IMR-90 (cell line): ENCODE measurements around the gene POMT2. TPM values are rescaled to one million over a fixed set of nuclear protein-coding genes. Genes with fewer than 3 reads are reported as not detected.

ENCODE experiments used
- ATAC-seq: fragments of 200-7000 bp; cut with Tn5 transposase; 2 replicates; pipeline ENCODE4 v1.9.1; 2020; ENCODE audit warnings: low read depth, mild to moderate bottlenecking, moderate library complexity
- BruUV-seq: library from RNA; stranded (reverse); fragments of 400-500 nt; replicated peaks from 2 replicates; lab custom pipeline; 2021; lab: Mats Ljungman, UMichigan
- CTCF ChIA-PET: fragments of 300-600 bp; formaldehyde crosslinking; extraction: SDS; loops from one replicate; lab custom pipeline; 2021; ENCODE audit warnings: antibody characterized with exemption; lab: Yijun Ruan, JAX
- POLR2A ChIA-PET: fragments of 300-600 bp; sonication (Branson Sonifier 250); formaldehyde crosslinking; loops from one replicate; lab custom pipeline; 2022; ENCODE audit warnings: antibody characterized with exemption; ENCODE audit not compliant: unreplicated experiment; lab: Charles Lee
- DNase-seq: peaks from one replicate; pipeline ENCODE4 v3.0.0; 2013
- H2AFZ ChIP-seq: replicated peaks from 2 replicates; pipeline ENCODE3; 2013; ENCODE audit warnings: low read length, mild to moderate bottlenecking; ENCODE audit not compliant: poor library complexity
- H2AK5ac ChIP-seq: 2 replicates; pipeline ENCODE4 v1.6.1; 2013; ENCODE audit warnings: low read depth, low read length, inconsistent platforms
- H2AK9ac ChIP-seq: replicated peaks from 2 replicates; pipeline ENCODE3; 2013; ENCODE audit warnings: mild to moderate bottlenecking, low read depth, low read length, moderate library complexity; ENCODE audit not compliant: poor library complexity
- H2BK120ac ChIP-seq: 2 replicates; pipeline ENCODE4 v1.6.1; 2013; ENCODE audit warnings: low read depth, low read length, inconsistent platforms
- H2BK15ac ChIP-seq: 3 replicates; pipeline ENCODE4 v1.6.1; 2013; ENCODE audit warnings: low read depth, low read length, inconsistent platforms
- H2BK20ac ChIP-seq: 2 replicates; pipeline ENCODE4 v1.6.1; 2013; ENCODE audit warnings: low read depth, mild to moderate bottlenecking, inconsistent platforms, low read length, moderate library complexity
- H2BK5ac ChIP-seq: 2 replicates; pipeline ENCODE4 v1.6.1; 2013; ENCODE audit warnings: mild to moderate bottlenecking, low read depth, low read length, inconsistent platforms; ENCODE audit not compliant: poor library complexity, severe bottlenecking
- H3K14ac ChIP-seq: replicated peaks from 2 replicates; pipeline ENCODE4 v1.6.1; 2013; ENCODE audit warnings: low read depth, low read length, inconsistent platforms
- H3K18ac ChIP-seq: 2 replicates; pipeline ENCODE4 v1.6.1; 2013; ENCODE audit warnings: low read depth, low read length, control low read depth
- H3K23ac ChIP-seq: 2 replicates; pipeline ENCODE4 v1.6.1; 2013; ENCODE audit warnings: low read depth, low read length, inconsistent platforms
- H3K27ac ChIP-seq: 2 replicates; pipeline ENCODE4 v1.5.1; 2013; ENCODE audit warnings: mild to moderate bottlenecking, control low read depth, low read length; ENCODE audit not compliant: insufficient read depth
- H3K27me3 ChIP-seq: 2 replicates; pipeline ENCODE4 v1.6.1; 2013; ENCODE audit warnings: low read length; ENCODE audit not compliant: control insufficient read depth, insufficient read depth
- H3K36me3 ChIP-seq: 2 replicates; pipeline ENCODE4 v1.6.1; 2013; ENCODE audit warnings: low read length, mixed read lengths; ENCODE audit not compliant: control insufficient read depth, insufficient read depth
- H3K4ac ChIP-seq: 2 replicates; pipeline ENCODE4 v1.6.1; 2013; ENCODE audit warnings: low read depth, low read length, inconsistent platforms
- H3K4me1 ChIP-seq: 2 replicates; pipeline ENCODE4 v1.6.1; 2013; ENCODE audit warnings: low read length, mixed read lengths; ENCODE audit not compliant: control insufficient read depth, insufficient read depth
- H3K4me2 ChIP-seq: 2 replicates; pipeline ENCODE4 v1.6.1; 2013; ENCODE audit warnings: low read depth, mild to moderate bottlenecking, control low read depth, low read length, moderate library complexity
- H3K4me3 ChIP-seq: 2 replicates; pipeline ENCODE4 v1.5.1; 2013; ENCODE audit warnings: low read depth, mild to moderate bottlenecking, control low read depth, low read length, moderate library complexity; ENCODE audit not compliant: insufficient read depth
- H3K56ac ChIP-seq: 2 replicates; pipeline ENCODE4 v1.6.1; 2013; ENCODE audit warnings: low read length, inconsistent platforms; ENCODE audit not compliant: insufficient read depth; ENCODE audit errors: extremely low read depth
- H3K79me1 ChIP-seq, 2 experiments: 2 replicates each; pipeline ENCODE4 v1.6.1; 2013; ENCODE audit warnings: low read length in 2 of 2, inconsistent platforms in 1 of 2, low read depth in 1 of 2
- H3K9ac ChIP-seq: 2 replicates; pipeline ENCODE4 v1.6.1; 2013; ENCODE audit warnings: low read depth, low read length, control low read depth
- H3K9me1 ChIP-seq: 2 replicates; pipeline ENCODE4 v1.6.1; 2013; ENCODE audit warnings: low read length, inconsistent platforms; ENCODE audit not compliant: insufficient read depth
- H3K9me3 ChIP-seq: 2 replicates; pipeline ENCODE4 v1.6.1; 2013; ENCODE audit warnings: low read length; ENCODE audit not compliant: control insufficient read depth, insufficient read depth
- H4K20me1 ChIP-seq: 2 replicates; pipeline ENCODE4 v1.6.1; 2013; ENCODE audit warnings: low read length, inconsistent platforms; ENCODE audit not compliant: insufficient read depth
- H4K5ac ChIP-seq: 2 replicates; pipeline ENCODE4 v1.6.1; 2013; ENCODE audit warnings: mild to moderate bottlenecking, low read depth, low read length, control low read depth
- H4K8ac ChIP-seq, 2 experiments: 2 replicates each; pipeline ENCODE4 v1.6.1; 2013; ENCODE audit warnings: low read depth in 2 of 2, low read length in 2 of 2, control low read depth in 1 of 2, inconsistent platforms in 1 of 2
- H4K91ac ChIP-seq: 2 replicates; pipeline ENCODE4 v1.6.1; 2013; ENCODE audit warnings: low read depth, low read length, inconsistent platforms; ENCODE audit not compliant: insufficient read depth
- BHLHE40 ChIP-seq: fragments of 150-350 bp; IDR thresholded peaks from 2 replicates; pipeline ENCODE4 v1.6.1; 2016; ENCODE audit warnings: mild to moderate bottlenecking, low read depth, low read length
- CHD1 ChIP-seq: IDR thresholded peaks from 2 replicates; pipeline ENCODE4 v1.6.1; 2012; ENCODE audit warnings: low read depth, low read length, improper control_type of control experiment
- CTCF ChIP-seq: conservative IDR thresholded peaks from 2 replicates; pipeline ENCODE4 v1.5.1; 2012; ENCODE audit warnings: mild to moderate bottlenecking, low read depth, low read length, improper control_type of control experiment
- ELK1 ChIP-seq: fragments of 150-350 bp; IDR thresholded peaks from 2 replicates; pipeline ENCODE4 v1.6.1; 2016; ENCODE audit warnings: low read depth, mild to moderate bottlenecking, low read length, moderate library complexity, borderline replicate concordance
- FOS ChIP-seq: fragments of 150-350 bp; IDR thresholded peaks from 2 replicates; pipeline ENCODE4 v1.6.1; 2016; ENCODE audit warnings: low read depth, low read length
- MAFK ChIP-seq: IDR thresholded peaks from 2 replicates; pipeline ENCODE4 v1.6.1; 2012; ENCODE audit warnings: low read depth, low read length, improper control_type of control experiment
- MAZ ChIP-seq: IDR thresholded peaks from 2 replicates; pipeline ENCODE4 v1.6.1; 2012; ENCODE audit warnings: low read depth, mild to moderate bottlenecking, low read length, improper control_type of control experiment, moderate library complexity, borderline replicate concordance
- MXI1 ChIP-seq: IDR thresholded peaks from 2 replicates; pipeline ENCODE4 v1.6.1; 2012; ENCODE audit warnings: low read depth, mild to moderate bottlenecking, low read length, moderate library complexity, borderline replicate concordance
- NFE2L2 ChIP-seq: fragments of 150-350 bp; IDR thresholded peaks from 2 replicates; pipeline ENCODE4 v1.6.1; 2016; ENCODE audit warnings: low read depth, mild to moderate bottlenecking, low read length
- POLR2A ChIP-seq: IDR thresholded peaks from 2 replicates; pipeline ENCODE4 v1.6.1; 2012; ENCODE audit warnings: mild to moderate bottlenecking, low read depth, low read length
- RAD21 ChIP-seq: IDR thresholded peaks from 2 replicates; pipeline ENCODE4 v1.6.1; 2012; ENCODE audit warnings: low read length, improper control_type of control experiment
- RCOR1 ChIP-seq: IDR thresholded peaks from 2 replicates; pipeline ENCODE4 v1.6.1; 2012; ENCODE audit warnings: mild to moderate bottlenecking, low read length, improper control_type of control experiment; ENCODE audit not compliant: insufficient replicate concordance
- RFX5 ChIP-seq: IDR thresholded peaks from 2 replicates; pipeline ENCODE4 v1.8.0; 2012; ENCODE audit warnings: low read depth, mild to moderate bottlenecking, low read length, moderate library complexity
- SMC3 ChIP-seq: fragments of 150-350 bp; IDR thresholded peaks from 2 replicates; pipeline ENCODE4 v1.6.1; 2016; ENCODE audit warnings: low read depth, mild to moderate bottlenecking, antibody characterized with exemption, low read length, moderate library complexity
- WGBS, 2 experiments: methylation state at CpG; one replicate each; pipeline versions ENCODE4 v1.1.5 to v1.1.7; 2013; ENCODE audit warnings: missing lambda C conversion rate in 2 of 2; ENCODE audit not compliant: insufficient read length in 1 of 2; ENCODE audit errors: extremely low coverage in 2 of 2; 5-methylcytosine and 5-hydroxymethylcytosine counted together
- dilution Hi-C: fragments of 300-500 bp; cut with HindIII; formaldehyde crosslinking; loops from one replicate; pipeline ENCODE4 v1.14.3; 2018; ENCODE audit warnings: low sequenced_read_pairs; ENCODE audit not compliant: unreplicated experiment
- in situ Hi-C: fragments of 300-500 bp; cut with MboI; formaldehyde crosslinking; loops from 3 replicates; pipeline ENCODE4 v1.14.3; 2019; ENCODE audit warnings: low sequenced_read_pairs, inconsistent platforms, mixed read lengths
- intact Hi-C: fragments of 100-400 bp; cut with micrococcal nuclease; formaldehyde crosslinking; loops from 2 replicates; pipeline ENCODE4 v1.10.0; 2022
- polyA plus RNA-seq, 3 experiments: library from polyadenylated mRNA; depleted of rRNA; stranded (reverse); fragments of >200 nt; gene quantifications; 2 replicates each; pipeline ENCODE4 v1.2.3, GENCODE V29; 2012; ENCODE audit warnings: low replicate concordance in 1 of 3
- total RNA-seq: library from RNA; depleted of rRNA; stranded (reverse); fragments of >200 nt; gene quantifications from 2 replicates; pipeline ENCODE4 v1.2.3, GENCODE V29; 2012

Gene POMT2
- total and polyA plus RNA-seq, 2 of the 4 experiments (the other 2 are of a cell fraction): 6.5 to 13.0 TPM

DNA sequence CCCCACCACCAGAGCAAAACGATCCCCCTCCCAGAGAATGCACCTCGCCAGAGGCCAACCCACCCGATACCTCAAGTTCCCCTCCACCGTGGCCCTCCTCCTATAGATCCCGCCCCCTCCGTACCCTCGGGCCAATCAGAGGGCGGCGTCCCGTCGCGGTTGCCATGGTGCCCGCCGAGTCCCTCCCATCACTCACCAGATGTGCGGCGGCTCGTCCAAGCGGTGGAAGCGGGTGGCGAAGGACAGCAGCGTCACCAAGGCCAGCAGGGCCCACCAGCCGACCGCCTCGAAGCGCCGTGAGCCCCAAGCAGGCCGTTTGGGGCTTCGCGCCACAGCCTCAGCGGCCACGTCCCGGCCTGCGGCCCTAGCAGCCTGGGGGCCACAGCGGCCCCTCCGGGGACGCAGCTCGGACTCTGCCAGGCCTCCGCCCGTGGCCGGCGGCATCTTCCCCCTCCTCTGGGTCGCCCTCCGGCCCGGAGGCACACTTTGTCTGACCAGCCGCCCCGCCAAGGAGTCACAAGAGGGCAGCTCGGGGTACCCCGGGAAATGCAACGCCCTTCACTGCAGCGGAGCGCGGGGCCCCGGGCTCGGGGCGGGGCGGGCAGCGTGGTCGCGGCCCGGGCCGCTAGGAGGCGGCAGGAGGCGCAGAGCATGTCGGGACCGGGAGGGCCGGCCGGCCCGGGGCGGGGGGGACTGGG, at the start of gene POMT2 (continued):
- TF ChIP-seq CHD1 (no peak), NFE2L2 (no peak), RFX5 (no peak), FOS (no peak), RCOR1 (no peak)

DNA sequence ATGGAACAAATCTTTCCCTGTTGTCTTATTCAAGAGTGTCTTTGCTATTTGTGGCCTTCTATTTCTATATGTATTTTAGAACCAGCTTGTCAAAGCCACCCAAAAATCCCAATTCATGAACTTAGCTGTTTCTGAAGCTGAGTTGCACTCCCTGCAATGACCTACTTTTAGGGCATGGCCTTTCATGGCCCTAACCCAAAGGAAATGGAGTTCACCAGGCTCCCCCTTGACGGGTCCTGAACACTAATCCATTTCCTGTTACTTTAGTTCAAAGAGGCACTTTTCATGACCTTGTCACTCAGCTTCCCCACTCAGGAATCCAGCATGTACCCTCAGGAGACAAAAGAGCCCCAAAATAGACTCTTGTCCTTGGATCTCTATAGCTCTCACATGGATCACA, 48.6 kb upstream of the POMT2 start:
- H4K91ac ChIP-seq: no peak overlapping the region
- no peak overlapping the region for H2BK120ac ChIP-seq
- H3K4me3 ChIP-seq: no peak overlapping the region
- no TSS peak for BruUV-seq
- no peak overlapping the region for H4K5ac ChIP-seq
- H3K36me3 ChIP-seq: no peaks in the 10 kb centered on the region
- no peak overlapping the region for H3K27ac ChIP-seq
- ChIA-PET CTCF (no interaction called here), POLR2A (no interaction called here)
- H3K9ac ChIP-seq: no peak overlapping the region
- in situ Hi-C loops (no loop called here), dilution Hi-C loops (no loop called here), intact Hi-C loops (no loop called here)
- H4K20me1 ChIP-seq: peaks cover 6% of the 10 kb centered on the region; the same call in 1 of the 2 replicates
- no peak overlapping the region for H2BK5ac ChIP-seq
- H3K9me1 ChIP-seq: peaks cover 2% of the 10 kb centered on the region; the same call in 1 of the 2 replicates
- H4K8ac ChIP-seq: no peak overlapping the region
- peaks cover 5% of the 10 kb centered on the region for H3K27me3 ChIP-seq
- no peak overlapping the region for H3K23ac ChIP-seq
- no peak overlapping the region for H3K14ac ChIP-seq
- no peak overlapping the region for H2AFZ ChIP-seq
- no peak overlapping the region for H3K18ac ChIP-seq
- no peak overlapping the region for H2AK9ac ChIP-seq
- no peak for ATAC-seq
- H2BK20ac ChIP-seq: no peak overlapping the region
- no peaks in the 10 kb centered on the region for H3K4me1 ChIP-seq
- WGBS, 2 experiments: 88% methylated on average over 1 of the region's 1 CpG; no CpG with 5 or more reads in 1 of the 2 experiments
- peaks cover 3 to 5% of the 10 kb centered on the region in 2 experiments; a peak in 1 of 4 replicates for H3K79me1 ChIP-seq
- no peaks in the 10 kb centered on the region for H3K9me3 ChIP-seq
- no peak overlapping the region for H2BK15ac ChIP-seq
- H3K56ac ChIP-seq: no peak overlapping the region
- H3K4me2 ChIP-seq: no peak overlapping the region
- no peak overlapping the region for H3K4ac ChIP-seq
- H2AK5ac ChIP-seq: no peak overlapping the region
- no peak for DNase-seq
- TF ChIP-seq BHLHE40 (no peak), CTCF (no peak), MXI1 (no peak), FOS (no peak), MAZ (no peak), SMC3 (no peak), RAD21 (no peak), RFX5 (no peak), POLR2A (no peak), ELK1 (no peak), RCOR1 (no peak), NFE2L2 (no peak), MAFK (no peak)
